Lower leg skin (tissue), 4 donors: ENCODE data around the gene MT1X. TPM values are rescaled to one million over a fixed set of nuclear protein-coding genes. Genes with fewer than 3 reads are reported as not detected.

ENCODE experiments used
- DNase-seq, 2 donors: peaks; one replicate each; pipeline ENCODE4 v3.0.0-alpha.2; 2019; ENCODE audit warnings: low spot score in 2 of 2
- H3K4me3 ChIP-seq: fragments of 200-600 bp; sonication (generic); 2 replicates; pipeline ENCODE4 v1.5.1; 2017; ENCODE audit warnings: mild to moderate bottlenecking, low read depth; ENCODE audit not compliant: poor library complexity, severe bottlenecking
- CTCF ChIP-seq, 3 donors: fragments of 450-650 bp; IDR thresholded peaks; one replicate each; pipeline ENCODE4 v1.5.1; 2016; ENCODE audit warnings: antibody characterized with exemption in 3 of 3, mild to moderate bottlenecking in 3 of 3, moderate library complexity in 2 of 3
- POLR2A ChIP-seq, 2 donors: fragments of 450-650 bp; IDR thresholded peaks; one replicate each; pipeline ENCODE4 v1.6.1; 2016 to 2017; ENCODE audit warnings: antibody characterized with exemption in 2 of 2, mild to moderate bottlenecking in 1 of 2, moderate library complexity in 1 of 2
- WGBS, 2 donors: methylation state at CpG; one replicate each; pipeline ENCODE4 v1.1.5; 2018; 5-methylcytosine and 5-hydroxymethylcytosine counted together
- intact Hi-C: fragments of 100-400 bp; cut with DNase I; formaldehyde crosslinking; loops from one replicate; pipeline ENCODE4 v1.15.0; 2023; ENCODE audit warnings: low total_unique reads
- total RNA-seq, 4 donors: library from RNA; depleted of rRNA; stranded (reverse); fragments of >200 nt; gene quantifications; one replicate each; pipeline ENCODE4 v1.1.0, GENCODE V29; 2016

The MT1X gene
- total RNA-seq, 4 donors from 2014 or later: 1,041 to 3,584 (median 2,610) TPM

GRCh38 chr16:56643080-56643778, 39.0 kb upstream of the MT1X start:
- TF ChIP-seq POLR2A (IDR thresholded peaks at IDR 0.05) (no peak), CTCF (IDR thresholded peaks at IDR 0.05) (no peak)
- peak; percentile 62 to 95 for DNase-seq
- intact Hi-C loops: no loop called here
- WGBS, 2 donors: 13 to 22% methylated on average over 19 to 41 of the region's 42 CpGs
- no peak overlapping the region for H3K4me3 ChIP-seq

- TF ChIP-seq CTCF (IDR thresholded peaks at IDR 0.05): no peak
- TF ChIP-seq POLR2A (IDR thresholded peaks at IDR 0.05): no peak
- DNase-seq: no peak
- intact Hi-C loops: no loop called here
- WGBS, 2 donors: 70 to 77% methylated on average over 5 of the region's 5 CpGs
- H3K4me3 ChIP-seq: no peak overlapping the region
Observed at GRCh38 chr16:56643833-56644232, 38.4 kb upstream of the MT1X start.

GRCh38 chr16:56645311-56645710, 37.0 kb upstream of the MT1X start:
- WGBS, 2 donors: 67 to 70% methylated on average over 1 of the region's 1 CpG
- TF ChIP-seq POLR2A (IDR thresholded peaks at IDR 0.05) (no peak), CTCF (IDR thresholded peaks at IDR 0.05) (no peak)
- no peak for DNase-seq
- no peak overlapping the region for H3K4me3 ChIP-seq
- intact Hi-C loops: no loop called here

- H3K4me3 ChIP-seq: no peak overlapping the region
- WGBS, 2 donors: 0 to 50% methylated on average over 1 of the region's 1 CpG
- no peak for TF ChIP-seq CTCF (IDR thresholded peaks at IDR 0.05)
- TF ChIP-seq POLR2A (IDR thresholded peaks at IDR 0.05): no peak
- DNase-seq: no peak
- intact Hi-C loops: no loop called here
Observed at GRCh38 chr16:56645838-56646237, 36.4 kb upstream of the MT1X start.

GRCh38 chr16:56647641-56648431, 34.4 kb upstream of the MT1X start:
- intact Hi-C loops: no loop called here
- no peak overlapping the region for H3K4me3 ChIP-seq
- no peak for DNase-seq
- WGBS, 2 donors: 52 to 63% methylated on average over 22 to 29 of the region's 33 CpGs
- TF ChIP-seq POLR2A (IDR thresholded peaks at IDR 0.05): no peak
- TF ChIP-seq CTCF (IDR thresholded peaks at IDR 0.05): no peak
